Caco-2 (cell line): Measurements from ENCODE around the gene TRPC6. TPM values are rescaled to one million over a fixed set of nuclear protein-coding genes. Genes with fewer than 3 reads are reported as not detected.

ENCODE experiments used
- BruUV-seq: library from RNA; stranded (reverse); fragments of 400-500 nt; replicated peaks from 2 replicates; lab custom pipeline; 2021; lab: Mats Ljungman, UMichigan
- CTCF ChIA-PET: fragments of 300-600 bp; sonication (Branson Sonifier 250); formaldehyde crosslinking; loops from one replicate; lab custom pipeline; 2022; ENCODE audit warnings: antibody characterized with exemption; lab: Charles Lee
- POLR2A ChIA-PET: fragments of 300-600 bp; sonication (Branson Sonifier 250); formaldehyde crosslinking; loops from one replicate; lab custom pipeline; 2022; ENCODE audit warnings: antibody characterized with exemption; lab: Charles Lee
- DNase-seq, 2 experiments: peaks; one replicate each; pipeline versions ENCODE4 v3.0.0 to v3.0.0-alpha.2; 2020 to 2022
- H3K27me3 ChIP-seq: replicated peaks from 2 replicates; pipeline ENCODE4 v1.6.0; 2011; ENCODE audit warnings: low read length; ENCODE audit not compliant: control insufficient read depth, insufficient read depth
- H3K36me3 ChIP-seq: 2 replicates; pipeline ENCODE4 v1.5.1; 2011; ENCODE audit warnings: low read length; ENCODE audit not compliant: control insufficient read depth, insufficient read depth
- H3K4me1 ChIP-seq: fragments of 250-450 bp; sonication (Bioruptor Pico); 2 replicates; pipeline ENCODE4 v1.5.1; 2020; ENCODE audit warnings: mild to moderate bottlenecking
- H3K4me3 ChIP-seq: 2 replicates; pipeline ENCODE4 v1.5.1; 2011; ENCODE audit warnings: low read depth, mild to moderate bottlenecking, control low read depth, low read length
- H3K9me3 ChIP-seq: fragments of 250-450 bp; sonication (Bioruptor Pico); 2 replicates; pipeline ENCODE4 v1.5.1; 2020; ENCODE audit warnings: mild to moderate bottlenecking, moderate library complexity
- H3K27ac Mint-ChIP-seq: one replicate; pipeline ENCODE4 v1.8.0; 2022; ENCODE audit warnings: mixed read lengths; ENCODE audit not compliant: unreplicated experiment
- H3K27me3 Mint-ChIP-seq: one replicate; pipeline ENCODE4 v1.8.0; 2022; ENCODE audit warnings: mixed read lengths; ENCODE audit not compliant: insufficient read depth, unreplicated experiment
- H3K36me3 Mint-ChIP-seq: one replicate; pipeline ENCODE4 v1.8.0; 2022; ENCODE audit warnings: mild to moderate bottlenecking, mixed read lengths; ENCODE audit not compliant: insufficient read depth, unreplicated experiment
- H3K4me1 Mint-ChIP-seq: one replicate; pipeline ENCODE4 v1.8.0; 2022; ENCODE audit warnings: low read depth, mixed read lengths; ENCODE audit not compliant: unreplicated experiment
- H3K4me3 Mint-ChIP-seq: one replicate; pipeline ENCODE4 v1.8.0; 2022; ENCODE audit warnings: mild to moderate bottlenecking, moderate library complexity, mixed read lengths; ENCODE audit not compliant: unreplicated experiment
- H3K9me3 Mint-ChIP-seq: one replicate; pipeline ENCODE4 v1.8.0; 2022; ENCODE audit warnings: mixed read lengths; ENCODE audit not compliant: unreplicated experiment
- intact Hi-C: fragments of 100-400 bp; cut with micrococcal nuclease; formaldehyde crosslinking; loops from one replicate; pipeline ENCODE4 v1.10.0; 2022; ENCODE audit not compliant: unreplicated experiment
- total RNA-seq: library from RNA; stranded (reverse); gene quantifications from 2 replicates; pipeline ENCODE4 v1.2.3, GENCODE V29; 2022
- TF ChIP-seq, protein P1 (sequence below), 2 experiments: fragments of 200-600 bp in 1 of 2; IDR thresholded peaks; 1 replicate in 1 of 2; 2 replicates in 1 of 2; pipeline versions ENCODE4 v1.5.1 to v1.8.0; 2011 to 2022; ENCODE audit warnings: antibody characterized with exemption in 1 of 2, control low read depth in 1 of 2, inconsistent platforms in 1 of 2, low read depth in 1 of 2, low read length in 1 of 2, mild to moderate bottlenecking in 1 of 2, moderate library complexity in 1 of 2; ENCODE audit not compliant: insufficient read depth in 1 of 2, severe bottlenecking in 1 of 2, unreplicated experiment in 1 of 2

The TRPC6 gene
- total RNA-seq, 1 experiment from 2014 or later = 0.14 TPM

DNA sequence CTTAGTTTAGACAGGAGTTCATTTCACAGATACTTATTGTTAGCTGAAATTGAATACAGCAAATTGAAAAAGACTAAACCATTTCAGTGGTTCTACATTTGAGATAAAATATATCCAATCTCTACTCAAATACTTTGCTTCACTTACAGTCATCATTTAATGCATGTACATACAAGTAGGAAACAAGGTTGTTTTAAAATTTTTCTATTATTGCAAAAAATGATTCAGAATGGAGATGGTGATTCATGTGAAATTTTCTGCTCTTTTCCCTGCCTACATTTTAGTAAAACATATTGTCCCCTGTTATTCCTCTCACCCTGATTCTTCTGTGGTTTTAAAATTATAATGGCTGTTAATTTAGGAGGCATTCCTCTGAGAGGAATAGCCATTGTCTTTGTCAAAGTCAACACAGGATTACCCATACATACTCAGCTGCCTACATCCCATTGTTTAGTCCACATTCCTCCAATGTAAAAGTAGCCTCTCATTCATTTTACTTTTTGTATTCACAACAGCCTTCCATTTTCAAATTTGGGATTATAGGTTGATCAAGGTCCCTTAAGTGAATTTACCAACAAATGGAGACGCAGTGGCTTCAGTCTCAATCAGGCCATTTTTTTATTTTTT, 60.1 kb downstream of the TRPC6 start:
- Mint-ChIP-seq H3K4me3 (no peak overlapping the region), H3K27ac (no peak overlapping the region), H3K4me1 (peaks cover 18% of the 10 kb centered on the region), H3K36me3 (no peaks in the 10 kb centered on the region), H3K27me3 (no peaks in the 10 kb centered on the region), H3K9me3 (peaks cover 38% of the 10 kb centered on the region)
- H3K9me3 ChIP-seq = peaks cover 11% of the 10 kb centered on the region
- DNase-seq = no peak
- peaks cover 22% of the 10 kb centered on the region for H3K4me1 ChIP-seq
- H3K36me3 ChIP-seq = 0 out of 2 replicates have a peak, but pooled peaks cover 2% of the 10 kb centered on the region
- intact Hi-C loops = no loop called here
- POLR2A ChIA-PET = no interaction called here
- TF ChIP-seq, protein P1, sequence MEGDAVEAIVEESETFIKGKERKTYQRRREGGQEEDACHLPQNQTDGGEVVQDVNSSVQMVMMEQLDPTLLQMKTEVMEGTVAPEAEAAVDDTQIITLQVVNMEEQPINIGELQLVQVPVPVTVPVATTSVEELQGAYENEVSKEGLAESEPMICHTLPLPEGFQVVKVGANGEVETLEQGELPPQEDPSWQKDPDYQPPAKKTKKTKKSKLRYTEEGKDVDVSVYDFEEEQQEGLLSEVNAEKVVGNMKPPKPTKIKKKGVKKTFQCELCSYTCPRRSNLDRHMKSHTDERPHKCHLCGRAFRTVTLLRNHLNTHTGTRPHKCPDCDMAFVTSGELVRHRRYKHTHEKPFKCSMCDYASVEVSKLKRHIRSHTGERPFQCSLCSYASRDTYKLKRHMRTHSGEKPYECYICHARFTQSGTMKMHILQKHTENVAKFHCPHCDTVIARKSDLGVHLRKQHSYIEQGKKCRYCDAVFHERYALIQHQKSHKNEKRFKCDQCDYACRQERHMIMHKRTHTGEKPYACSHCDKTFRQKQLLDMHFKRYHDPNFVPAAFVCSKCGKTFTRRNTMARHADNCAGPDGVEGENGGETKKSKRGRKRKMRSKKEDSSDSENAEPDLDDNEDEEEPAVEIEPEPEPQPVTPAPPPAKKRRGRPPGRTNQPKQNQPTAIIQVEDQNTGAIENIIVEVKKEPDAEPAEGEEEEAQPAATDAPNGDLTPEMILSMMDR (IDR thresholded peaks at IDR 0.05; ENCODE audit: insufficient read depth in 1 of 2, low read depth in 1 of 2, low read length in 1 of 2, severe bottlenecking in 1 of 2, unreplicated experiment in 1 of 2) = no peak
- H3K4me3 ChIP-seq = no peak overlapping the region
- H3K27me3 ChIP-seq = no peaks in the 10 kb centered on the region
- BruUV-seq = no TSS peak
- CTCF ChIA-PET = no interaction called here

DNA sequence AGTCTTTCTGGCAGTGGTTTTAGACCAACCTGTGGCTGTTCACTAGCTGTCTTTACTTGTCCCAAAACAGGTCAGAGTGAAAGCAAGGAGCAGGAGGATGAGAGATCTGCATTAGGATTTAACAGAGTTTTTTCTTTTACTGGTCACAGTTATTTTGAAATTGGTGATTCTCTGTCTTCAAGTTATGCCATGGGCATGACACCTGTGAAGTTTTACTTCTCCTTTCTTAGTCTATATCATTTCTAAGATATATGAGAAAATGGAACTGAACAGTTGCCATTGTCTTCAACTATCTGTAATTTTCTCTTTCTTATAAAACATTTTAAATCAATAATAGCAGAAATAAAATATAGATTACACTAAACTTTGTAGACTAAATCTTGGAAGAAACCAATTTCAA, 60.6 kb downstream of the TRPC6 start:
- CTCF ChIA-PET = no interaction called here
- H3K4me1 ChIP-seq = peaks cover 22% of the 10 kb centered on the region
- Mint-ChIP-seq H3K4me3 (no peak overlapping the region), H3K36me3 (no peaks in the 10 kb centered on the region), H3K27me3 (no peaks in the 10 kb centered on the region), H3K27ac (no peak overlapping the region), H3K9me3 (peaks cover 38% of the 10 kb centered on the region), H3K4me1 (peaks cover 18% of the 10 kb centered on the region)
- intact Hi-C loops = no loop called here
- no peaks in the 10 kb centered on the region for H3K27me3 ChIP-seq
- 0 out of 2 replicates have a peak, but pooled peaks cover 2% of the 10 kb centered on the region for H3K36me3 ChIP-seq
- no TSS peak for BruUV-seq
- TF ChIP-seq, protein P1 (IDR thresholded peaks at IDR 0.05; ENCODE audit: insufficient read depth in 1 of 2, low read depth in 1 of 2, low read length in 1 of 2, severe bottlenecking in 1 of 2, unreplicated experiment in 1 of 2) = no peak
- POLR2A ChIA-PET = no interaction called here
- no peak overlapping the region for H3K4me3 ChIP-seq
- no peak for DNase-seq
- H3K9me3 ChIP-seq = peaks cover 11% of the 10 kb centered on the region

DNA sequence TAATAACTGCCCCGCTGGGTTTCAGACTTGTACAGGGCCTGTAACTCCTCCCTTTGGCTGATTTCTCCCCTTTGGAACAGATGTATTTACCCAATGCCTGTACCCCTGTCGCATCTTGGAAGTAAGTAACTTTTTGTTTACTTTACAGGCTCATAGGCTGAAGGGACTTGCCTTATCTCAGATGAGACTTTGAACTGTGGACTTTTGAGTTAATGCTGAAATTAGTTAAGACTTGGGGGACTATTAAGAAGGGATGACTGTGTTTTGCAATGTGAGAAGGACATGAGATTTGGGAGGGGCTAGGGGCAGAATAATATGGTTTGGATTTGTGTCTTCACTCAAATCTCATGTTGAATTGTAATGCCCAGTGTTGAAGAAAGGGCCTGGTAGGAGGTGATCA, 62.0 kb downstream of the TRPC6 start:
- CTCF ChIA-PET = no interaction called here
- BruUV-seq = no TSS peak
- H3K4me1 Mint-ChIP-seq = peaks cover 18% of the 10 kb centered on the region

More for the DNA sequence above, 62.0 kb downstream of the TRPC6 start:
- Histone ChIP-seq H3K27me3 (no peaks in the 10 kb centered on the region), H3K36me3 (0 out of 2 replicates have a peak, but pooled peaks cover 2% of the 10 kb centered on the region), H3K4me3 (no peak overlapping the region), H3K4me1 (peaks cover 22% of the 10 kb centered on the region), H3K9me3 (peaks cover 11% of the 10 kb centered on the region)
- Mint-ChIP-seq H3K27me3 (no peaks in the 10 kb centered on the region), H3K4me3 (no peak overlapping the region), H3K36me3 (no peaks in the 10 kb centered on the region), H3K9me3 (peaks cover 38% of the 10 kb centered on the region), H3K27ac (no peak overlapping the region)
- TF ChIP-seq, protein P1 (IDR thresholded peaks at IDR 0.05; ENCODE audit: insufficient read depth in 1 of 2, low read depth in 1 of 2, low read length in 1 of 2, severe bottlenecking in 1 of 2, unreplicated experiment in 1 of 2) = no peak
- intact Hi-C loops = loop anchor here (1.0 kb wide), 1 partner anchor 51 kb away; no protein-coding TSS in a partner anchor
- POLR2A ChIA-PET = no interaction called here
- peak in 1 of 2 experiments; percentile 43 for DNase-seq
